Measurements from ENCODE around the gene AGT. TPM values are rescaled to one million over a fixed set of nuclear protein-coding genes. Genes with fewer than 3 reads are reported as not detected.

AGT gene
- total RNA-seq, 2 experiments from 2014 or later = not detected

DNA sequence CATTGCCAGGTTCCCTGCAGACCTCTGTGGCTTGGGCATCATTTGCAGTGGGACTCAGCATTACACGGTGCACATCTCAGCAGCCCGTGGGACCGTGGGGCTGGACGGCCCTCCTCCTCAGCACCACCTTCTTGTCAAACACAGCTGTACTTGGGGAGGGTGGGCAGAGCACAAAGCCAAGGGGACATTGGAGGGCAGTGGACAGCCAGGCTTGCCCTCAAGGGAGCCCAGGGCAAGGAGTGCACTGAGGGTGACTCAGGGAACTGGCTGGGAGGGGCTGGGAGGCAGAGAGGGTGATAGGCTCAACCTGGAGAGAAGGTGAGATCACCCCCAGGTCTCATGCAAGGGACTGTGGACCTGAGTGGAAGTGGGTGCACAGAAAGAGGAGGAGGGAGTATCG lies 36.7 kb upstream of the AGT start:
- no peak overlapping the region for H3K4me3 Mint-ChIP-seq
- ChIA-PET CTCF (no interaction called here), POLR2A (no interaction called here)
- no peaks in the 10 kb centered on the region for H3K9me3 Mint-ChIP-seq
- H3K27ac Mint-ChIP-seq = no peak overlapping the region
- DNase-seq = no peak
- no peaks in the 10 kb centered on the region for H3K27me3 Mint-ChIP-seq
- H3K36me3 Mint-ChIP-seq (ENCODE audit: low read depth) = no peaks in the 10 kb centered on the region
- H3K4me1 Mint-ChIP-seq = peaks cover 7% of the 10 kb centered on the region

GRCh38 chr1:230749635-230750034 lies 35.7 kb upstream of the AGT start:
- Mint-ChIP-seq H3K4me3 (no peak overlapping the region), H3K9me3 (no peaks in the 10 kb centered on the region), H3K36me3 (ENCODE audit: low read depth) (no peaks in the 10 kb centered on the region), H3K27me3 (no peaks in the 10 kb centered on the region), H3K27ac (no peak overlapping the region), H3K4me1 (peaks cover 7% of the 10 kb centered on the region)
- no peak for DNase-seq
- POLR2A ChIA-PET = no interaction called here
- CTCF ChIA-PET = no interaction called here

DNA sequence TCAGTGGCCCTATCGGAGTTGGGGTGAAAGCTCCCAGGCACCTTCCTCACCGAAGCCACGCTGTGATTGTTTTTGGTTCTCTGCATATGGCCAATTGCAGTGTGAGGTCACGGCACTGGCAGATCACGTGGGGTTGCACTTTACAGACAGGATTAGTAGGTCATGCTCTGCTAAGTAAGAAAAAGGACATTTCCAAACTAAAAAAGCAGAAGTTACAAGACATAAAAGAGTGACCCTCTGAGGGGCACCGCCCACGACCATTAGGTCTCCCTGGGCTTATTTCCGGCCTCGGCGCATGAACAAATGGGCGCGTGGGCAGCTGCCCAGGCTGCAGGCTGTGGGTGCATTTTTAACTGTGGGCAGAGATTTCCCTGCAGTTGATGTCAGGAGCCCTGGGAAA lies 35.2 kb upstream of the AGT start:
- Mint-ChIP-seq H3K4me1 (peaks cover 7% of the 10 kb centered on the region), H3K27me3 (no peaks in the 10 kb centered on the region), H3K4me3 (no peak overlapping the region), H3K36me3 (ENCODE audit: low read depth) (no peaks in the 10 kb centered on the region), H3K27ac (no peak overlapping the region), H3K9me3 (no peaks in the 10 kb centered on the region)
- ChIA-PET CTCF (no interaction called here), POLR2A (no interaction called here)
- no peak for DNase-seq

DNA sequence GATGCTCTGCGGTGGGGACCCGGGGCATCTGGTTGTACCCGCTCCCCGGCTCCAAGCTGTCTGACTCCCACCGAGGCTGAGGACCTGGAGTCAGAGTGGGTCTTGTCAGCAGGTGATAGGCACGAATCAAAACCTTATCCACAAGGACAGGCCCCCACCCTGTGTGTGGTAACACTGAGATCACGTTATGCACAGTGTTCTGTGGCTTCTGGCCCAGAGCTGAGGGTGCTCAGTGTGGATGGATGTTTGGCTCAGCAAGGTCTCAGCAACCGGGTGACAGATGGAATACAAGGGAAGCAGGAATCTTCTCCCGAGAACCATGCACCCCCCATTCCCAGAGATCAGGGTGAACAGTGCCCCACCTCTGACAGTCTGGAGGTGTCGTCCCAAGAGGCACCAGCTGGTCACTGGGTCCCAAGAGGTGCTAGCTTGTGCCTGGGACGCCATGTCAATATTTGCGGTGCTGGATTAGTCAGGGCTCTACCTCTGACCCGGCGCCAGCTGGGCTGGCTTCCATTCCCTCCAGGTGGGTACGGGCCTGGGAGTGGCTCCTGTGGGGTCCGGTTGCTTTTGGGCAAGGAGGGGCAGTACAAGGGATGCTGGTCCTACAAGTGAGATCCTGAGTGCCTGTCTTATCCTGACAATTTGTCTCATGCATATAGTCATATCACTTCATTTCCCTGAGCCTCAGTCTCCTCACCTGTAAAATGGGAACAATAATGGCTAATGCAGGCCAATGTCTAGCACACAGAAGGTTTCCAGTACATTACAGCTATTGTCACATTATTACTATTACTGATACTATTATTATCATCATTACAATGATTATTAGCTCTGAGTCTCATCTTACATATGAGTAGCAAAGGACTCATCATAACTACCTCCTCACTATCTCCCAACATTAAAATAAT lies 34.2 kb upstream of the AGT start:
- CTCF ChIA-PET = no interaction called here
- Mint-ChIP-seq H3K4me3 (no peak overlapping the region), H3K27me3 (no peaks in the 10 kb centered on the region), H3K36me3 (ENCODE audit: low read depth) (no peaks in the 10 kb centered on the region), H3K27ac (no peak overlapping the region), H3K4me1 (peaks cover under 1% of the 10 kb centered on the region), H3K9me3 (no peaks in the 10 kb centered on the region)
- POLR2A ChIA-PET = no interaction called here
- no peak for DNase-seq

- Mint-ChIP-seq H3K4me3 (no peak within 1 kb of the TSS), H3K36me3 (ENCODE audit: low read depth) (no peaks in the 10 kb centered on the region), H3K27ac (no peak within 1 kb of the TSS), H3K9me3 (no peaks in the 10 kb centered on the region), H3K27me3 (no peaks in the 10 kb centered on the region), H3K4me1 (no peaks in the 10 kb centered on the region)
- DNase-seq = no peak
- ChIA-PET POLR2A (no interaction called here), CTCF (no interaction called here)
Observed at GRCh38 chr1:230747127-230747730, 33.3 kb upstream of the AGT start, which contains the start of gene CAPN9. CAPN9 (plus strand) TSS chr1:230747388; CDS start chr1:230747497, 109 bp downstream.

GRCh38 chr1:230746617-230747016 lies 32.7 kb upstream of the AGT start:
- H3K27me3 Mint-ChIP-seq = no peaks in the 10 kb centered on the region
- H3K4me1 Mint-ChIP-seq = no peaks in the 10 kb centered on the region
- H3K27ac Mint-ChIP-seq = no peak overlapping the region
- no peak for DNase-seq
- H3K9me3 Mint-ChIP-seq = no peaks in the 10 kb centered on the region
- ChIA-PET CTCF (no interaction called here), POLR2A (no interaction called here)
- H3K36me3 Mint-ChIP-seq (ENCODE audit: low read depth) = no peaks in the 10 kb centered on the region
- H3K4me3 Mint-ChIP-seq = no peak overlapping the region

- Mint-ChIP-seq H3K36me3 (ENCODE audit: low read depth) (no peaks in the 10 kb centered on the region), H3K4me1 (no peaks in the 10 kb centered on the region), H3K27me3 (no peaks in the 10 kb centered on the region), H3K9me3 (no peaks in the 10 kb centered on the region), H3K4me3 (no peak overlapping the region), H3K27ac (no peak overlapping the region)
- ChIA-PET CTCF (no interaction called here), POLR2A (no interaction called here)
- DNase-seq = no peak
Observed at GRCh38 chr1:230745071-230745470, 31.1 kb upstream of the AGT start.

DNA sequence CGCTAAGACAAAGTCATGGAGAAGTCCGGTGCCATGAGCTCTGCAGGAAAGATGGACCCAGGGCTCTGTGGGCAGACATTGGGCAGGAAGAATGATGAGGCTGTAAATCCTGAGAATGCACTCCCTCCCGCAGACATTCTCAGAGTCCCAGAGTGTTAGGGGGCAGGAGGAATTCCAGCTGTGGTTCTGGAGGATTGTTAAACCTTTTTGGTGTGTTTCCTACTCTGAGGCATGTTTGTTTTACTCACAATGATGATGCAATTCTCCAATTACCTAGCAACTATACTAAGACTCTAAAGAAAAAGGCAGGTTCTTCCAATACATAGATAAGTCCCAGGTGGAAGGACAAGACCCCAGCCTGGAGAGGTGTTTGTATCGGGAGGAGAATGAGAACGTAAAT lies 30.5 kb upstream of the AGT start:
- H3K4me1 Mint-ChIP-seq = no peaks in the 10 kb centered on the region
- H3K27ac Mint-ChIP-seq = no peak overlapping the region

GRCh38 chr1:230743899-230744298 lies 30.0 kb upstream of the AGT start:
- no peaks in the 10 kb centered on the region for H3K4me1 Mint-ChIP-seq
- CTCF ChIA-PET = interaction anchor here (0.6 kb wide), 1 partner anchor 901 kb away, joined by 5 read pairs; no protein-coding TSS in a partner anchor

More for the DNA sequence above, 30.5 kb upstream of the AGT start:
- Mint-ChIP-seq H3K36me3 (ENCODE audit: low read depth) (no peaks in the 10 kb centered on the region), H3K27me3 (no peaks in the 10 kb centered on the region), H3K9me3 (no peaks in the 10 kb centered on the region), H3K4me3 (no peak overlapping the region)
- DNase-seq = no peak
- ChIA-PET POLR2A (no interaction called here), CTCF (interaction anchor here (0.6 kb wide), 1 partner anchor 901 kb away, joined by 5 read pairs; no protein-coding TSS in a partner anchor)

DNA sequence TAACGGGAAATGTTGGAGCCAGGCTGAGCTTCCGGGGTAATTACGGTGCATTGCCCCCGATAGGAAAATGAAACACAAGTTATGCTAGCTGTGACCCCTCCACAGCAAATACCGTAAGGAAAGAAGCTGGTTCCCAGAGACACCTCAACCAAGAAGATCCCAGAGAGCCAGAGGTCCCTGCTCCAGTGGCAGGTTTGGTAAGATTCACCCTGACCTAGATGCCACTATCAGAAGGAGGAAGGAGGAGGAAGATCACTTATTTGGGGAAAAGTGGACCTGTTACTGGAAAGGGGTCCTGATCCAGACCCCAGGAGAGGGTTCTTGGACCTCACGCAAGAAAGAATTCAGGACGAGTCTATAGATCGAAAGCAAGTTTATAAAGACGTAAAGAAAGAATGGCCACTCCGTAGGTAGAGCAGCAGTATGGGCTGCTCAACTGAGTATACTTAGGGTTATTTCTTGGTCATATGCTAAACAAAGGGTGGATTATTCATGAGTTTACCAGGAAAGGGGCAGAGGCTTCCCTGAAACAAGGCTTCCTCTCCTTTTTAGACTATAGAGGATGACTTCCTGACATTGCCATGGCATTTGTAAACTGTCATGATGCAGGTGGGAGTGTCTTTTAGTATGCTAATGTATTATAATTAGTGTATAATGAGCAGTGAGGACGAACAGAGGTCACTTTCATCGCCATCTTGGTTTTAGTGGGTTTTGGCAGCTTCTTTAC lies 25.8 kb upstream of the AGT start:
- ChIA-PET CTCF (interaction anchor here (0.6 kb wide), 1 partner anchor 29 kb away, joined by 5 read pairs; no protein-coding TSS in a partner anchor), POLR2A (no interaction called here)
- Mint-ChIP-seq H3K27me3 (no peaks in the 10 kb centered on the region), H3K27ac (no peak overlapping the region), H3K36me3 (ENCODE audit: low read depth) (no peaks in the 10 kb centered on the region), H3K4me3 (no peak overlapping the region), H3K9me3 (no peaks in the 10 kb centered on the region), H3K4me1 (no peaks in the 10 kb centered on the region)
- no peak for DNase-seq

More at GRCh38 chr1:230743899-230744298, 30.0 kb upstream of the AGT start:
- Mint-ChIP-seq H3K36me3 (ENCODE audit: low read depth) (no peaks in the 10 kb centered on the region), H3K4me3 (no peak overlapping the region), H3K27me3 (no peaks in the 10 kb centered on the region), H3K27ac (no peak overlapping the region), H3K9me3 (no peaks in the 10 kb centered on the region)
- POLR2A ChIA-PET = no interaction called here
- DNase-seq = no peak

- no peak for DNase-seq
- ChIA-PET CTCF (no interaction called here), POLR2A (no interaction called here)
- no peaks in the 10 kb centered on the region for H3K9me3 Mint-ChIP-seq
- H3K4me3 Mint-ChIP-seq = no peak overlapping the region
- no peaks in the 10 kb centered on the region for H3K36me3 Mint-ChIP-seq (ENCODE audit: low read depth)
- H3K27me3 Mint-ChIP-seq = no peaks in the 10 kb centered on the region
- H3K27ac Mint-ChIP-seq = no peak overlapping the region
- H3K4me1 Mint-ChIP-seq = no peaks in the 10 kb centered on the region
Observed at GRCh38 chr1:230737622-230738262, 23.8 kb upstream of the AGT start.

DNA sequence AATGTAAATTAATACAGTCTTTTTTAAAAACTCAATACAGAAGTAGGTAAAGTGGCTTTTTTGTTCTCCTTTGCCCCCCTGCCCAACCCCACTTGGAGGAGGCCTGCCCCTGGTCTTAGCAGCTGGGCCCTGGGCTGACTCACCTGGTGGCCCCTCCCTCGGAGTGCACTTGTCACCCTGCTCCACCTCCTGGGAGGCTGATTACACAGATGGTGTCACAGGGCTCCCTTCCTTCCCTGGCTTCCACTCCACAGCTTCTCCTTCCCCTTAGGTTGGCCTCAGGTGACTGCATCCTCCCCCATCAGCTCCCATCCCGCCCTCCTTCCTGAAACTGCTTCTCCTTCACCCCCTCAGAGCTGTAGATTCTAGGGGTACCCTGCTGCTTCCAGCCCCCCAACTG lies 21.5 kb upstream of the AGT start:
- POLR2A ChIA-PET = no interaction called here
- Mint-ChIP-seq H3K27ac (no peak overlapping the region), H3K36me3 (ENCODE audit: low read depth) (no peaks in the 10 kb centered on the region), H3K4me1 (no peaks in the 10 kb centered on the region), H3K4me3 (no peak overlapping the region), H3K9me3 (no peaks in the 10 kb centered on the region), H3K27me3 (peaks cover 3% of the 10 kb centered on the region)
- CTCF ChIA-PET = interaction anchor here (1.2 kb wide), 1 partner anchor 12 kb away, joined by 3 read pairs; no protein-coding TSS in a partner anchor
- DNase-seq = no peak

- no peak overlapping the region for H3K4me3 Mint-ChIP-seq
- H3K36me3 Mint-ChIP-seq (ENCODE audit: low read depth) = no peaks in the 10 kb centered on the region
- no peak overlapping the region for H3K27ac Mint-ChIP-seq
- H3K4me1 Mint-ChIP-seq = no peaks in the 10 kb centered on the region
- POLR2A ChIA-PET = no interaction called here
- CTCF ChIA-PET = interaction anchor here (1.4 kb wide), 1 partner anchor 10 kb away, joined by 4 read pairs; no protein-coding TSS in a partner anchor
- no peaks in the 10 kb centered on the region for H3K9me3 Mint-ChIP-seq
- H3K27me3 Mint-ChIP-seq = peaks cover 13% of the 10 kb centered on the region
- no peak for DNase-seq
Observed at GRCh38 chr1:230730977-230731376, 17.1 kb upstream of the AGT start.

Measured in activated CD4-positive, alpha-beta T cell treated with anti-CD3 and anti-CD28 coated beads, Interleukin-2, amount 10 ng/mL, durations not matched to agents 7 days and 5 days (primary cell).